B cell (primary cell): ENCODE data around the gene PSMF1. TPM values are rescaled to one million over a fixed set of nuclear protein-coding genes. Genes with fewer than 3 reads are reported as not detected.

Experiments used
- ATAC-seq: fragments of 200-7000 bp; cut with Tn5 transposase; one replicate; pipeline ENCODE4 v1.10.0; 2021; ENCODE audit warnings: low read depth, mild to moderate bottlenecking, moderate number of reproducible peaks, moderate library complexity
- CTCF ChIA-PET: fragments of 350-600 bp; sonication (Branson Sonifier 250); formaldehyde crosslinking; loops from one replicate; lab custom pipeline; 2021; ENCODE audit warnings: antibody characterized with exemption, inconsistent platforms; lab: Charles Lee
- POLR2A ChIA-PET: fragments of 350-600 bp; sonication (Branson Sonifier 250); formaldehyde crosslinking; loops from one replicate; lab custom pipeline; 2021; ENCODE audit warnings: antibody characterized with exemption; lab: Charles Lee
- DNase-seq: peaks from one replicate; pipeline ENCODE4 v3.0.0; 2013
- H2AFZ ChIP-seq: 2 replicates; pipeline ENCODE4 v1.6.1; 2012; ENCODE audit warnings: mild to moderate bottlenecking, low read depth, low read length; ENCODE audit not compliant: insufficient read depth, poor library complexity, severe bottlenecking
- H3K27ac ChIP-seq, 2 donors: 1 replicate in 1 of 2; 2 replicates in 1 of 2; pipeline ENCODE4 v1.5.1; 2012 to 2013; ENCODE audit warnings: low read length in 2 of 2, mild to moderate bottlenecking in 2 of 2, moderate library complexity in 1 of 2
- H3K27me3 ChIP-seq, 4 experiments: fragments of 200-600 bp in 1 of 4; sonication (generic) in 1 of 4; replicated peaks in 1 of 4; 1 replicate in 2 of 4; 2 replicates in 2 of 4; pipeline versions ENCODE4 v1.6.1 to v1.7.0; 2013 to 2016; ENCODE audit warnings: low read length in 3 of 4, mild to moderate bottlenecking in 2 of 4, mixed read lengths in 1 of 4, moderate library complexity in 1 of 4; ENCODE audit not compliant: insufficient read depth in 4 of 4, control insufficient read depth in 3 of 4; ENCODE audit errors: control extremely low read depth in 1 of 4
- H3K36me3 ChIP-seq, 2 experiments: replicated peaks in 1 of 2; 1 replicate in 1 of 2; 2 replicates in 1 of 2; pipeline versions ENCODE4 v1.6.1 to v1.7.1; 2013; ENCODE audit warnings: low read length in 1 of 2; ENCODE audit not compliant: insufficient read depth in 2 of 2, control insufficient read depth in 1 of 2; ENCODE audit errors: control extremely low read depth in 1 of 2, extremely low read depth in 1 of 2
- H3K4me1 ChIP-seq, 2 donors: fragments of 200-600 bp in 1 of 2; sonication (generic) in 1 of 2; 1 replicate in 1 of 2; 2 replicates in 1 of 2; pipeline versions ENCODE4 v1.5.1 to v1.6.1; 2013 to 2017; ENCODE audit warnings: low read length in 2 of 2; ENCODE audit not compliant: control insufficient read depth in 2 of 2, insufficient read depth in 2 of 2
- H3K4me2 ChIP-seq: replicated peaks from 2 replicates; pipeline ENCODE3; 2012; ENCODE audit warnings: mild to moderate bottlenecking, low read depth, low read length; ENCODE audit not compliant: poor library complexity, severe bottlenecking
- H3K4me3 ChIP-seq, 5 experiments: fragments of 200-600 bp in 1 of 5; sonication (generic) in 1 of 5; 1 replicate in 3 of 5; 2 replicates in 2 of 5; pipeline versions ENCODE4 v1.5.1 to v1.7.0; 2011 to 2016; ENCODE audit warnings: low read length in 4 of 5, mild to moderate bottlenecking in 4 of 5, low read depth in 2 of 5, control low read depth in 1 of 5, moderate library complexity in 1 of 5; ENCODE audit not compliant: insufficient read depth in 1 of 5; ENCODE audit errors: control extremely low read depth in 1 of 5, extremely low read depth in 1 of 5
- H3K79me2 ChIP-seq: fragments of 200-600 bp; sonication (generic); one replicate; pipeline ENCODE4 v1.6.0; 2016; ENCODE audit warnings: low read length; ENCODE audit not compliant: control insufficient read depth, insufficient read depth
- H3K9ac ChIP-seq: fragments of 200-600 bp; sonication (generic); 2 replicates; pipeline ENCODE4 v1.6.1; 2017; ENCODE audit warnings: mild to moderate bottlenecking, low read length, moderate library complexity
- H3K9me3 ChIP-seq, 3 donors: one replicate each; pipeline versions ENCODE4 v1.6.1 to v1.7.1; 2013; ENCODE audit warnings: low read length in 2 of 3; ENCODE audit not compliant: control insufficient read depth in 2 of 3, insufficient read depth in 1 of 3; ENCODE audit errors: control extremely low read depth in 1 of 3
- H4K20me1 ChIP-seq: 2 replicates; pipeline ENCODE4 v1.6.0; 2012; ENCODE audit warnings: mild to moderate bottlenecking, low read length; ENCODE audit not compliant: insufficient read depth, control insufficient read depth, poor library complexity, severe bottlenecking
- H3K27ac Mint-ChIP-seq: one replicate; pipeline ENCODE4 v1.8.0; 2021; ENCODE audit warnings: mixed read lengths
- H3K27me3 Mint-ChIP-seq: one replicate; pipeline ENCODE4 v1.8.0; 2021; ENCODE audit warnings: mixed read lengths
- H3K4me1 Mint-ChIP-seq: one replicate; pipeline ENCODE4 v1.8.0; 2021; ENCODE audit warnings: mixed read lengths
- H3K4me3 Mint-ChIP-seq: one replicate; pipeline ENCODE4 v1.8.0; 2021; ENCODE audit warnings: mixed read lengths
- H3K9me3 Mint-ChIP-seq: one replicate; pipeline ENCODE4 v1.8.0; 2022; ENCODE audit warnings: mixed read lengths; ENCODE audit not compliant: insufficient read depth
- CTCF ChIP-seq: fragments of 200-600 bp; IDR thresholded peaks from one replicate; pipeline ENCODE4 v1.8.0; 2022; ENCODE audit warnings: antibody characterized with exemption, mild to moderate bottlenecking
- EZH2 ChIP-seq: IDR thresholded peaks from 2 replicates; pipeline ENCODE4 v1.6.1; 2012; ENCODE audit warnings: borderline replicate concordance, low read depth, mild to moderate bottlenecking, moderate library complexity, low read length; ENCODE audit not compliant: insufficient read depth, poor library complexity, severe bottlenecking
- WGBS: methylation state at CpG from one replicate; pipeline ENCODE4 v1.1.5; 2013; ENCODE audit warnings: missing lambda C conversion rate; ENCODE audit not compliant: insufficient coverage; 5-methylcytosine and 5-hydroxymethylcytosine counted together
- intact Hi-C: fragments of 100-400 bp; cut with micrococcal nuclease; formaldehyde crosslinking; loops from one replicate; pipeline ENCODE4 v1.10.0; 2022
- polyA plus RNA-seq: library from polyadenylated mRNA; depleted of rRNA; stranded (reverse); fragments of >200 nt; gene quantifications from 2 replicates; pipeline ENCODE4 v1.2.3, GENCODE V29; 2012
- total RNA-seq, 2 donors: library from RNA; stranded (reverse); fragments of 120-200 nt in 1 of 2; gene quantifications; 1 replicate in 1 of 2; 2 replicates in 1 of 2; pipeline versions ENCODE4 v1.2.3 to v1.2.4, GENCODE V29; 2013 to 2022

The PSMF1 gene
- total and polyA plus RNA-seq, 2 donors (not counting 1 experiment from before 2014, with no cell fraction given), result 113 to 132 TPM

GRCh38 chr20:1134355-1134754 is 16.0 kb downstream of the PSMF1 start:
- peaks cover 87% of the 10 kb centered on the region for H3K79me2 ChIP-seq

GRCh38 chr20:1134836-1135235 is 16.4 kb downstream of the PSMF1 start:
- ATAC-seq (no peak), DNase-seq (no peak)
- CTCF ChIA-PET, result no interaction called here
- no peaks in the 10 kb centered on the region for H3K27me3 Mint-ChIP-seq
- peaks cover 21% of the 10 kb centered on the region for H3K4me1 Mint-ChIP-seq
- Histone ChIP-seq H3K4me3 (no peak overlapping the region), H4K20me1 (peaks cover 58% of the 10 kb centered on the region), H3K4me2 (no peak overlapping the region), H3K27ac (no peak overlapping the region), H3K4me1 (peaks cover 8% of the 10 kb centered on the region in 2 donors), H3K79me2 (peaks cover 85% of the 10 kb centered on the region), H3K36me3 (peaks cover 9 to 73% of the 10 kb centered on the region in 2 experiments), H3K27me3 (no peaks in the 10 kb centered on the region), H3K9me3 (no peaks in the 10 kb centered on the region), H2AFZ (no peak overlapping the region), H3K9ac (no peak overlapping the region)
- over 99% methylated on average over 12 of the region's 12 CpGs for WGBS
- H3K27ac Mint-ChIP-seq, result no peak overlapping the region
- POLR2A ChIA-PET, result no interaction called here
- H3K9me3 Mint-ChIP-seq, result no peaks in the 10 kb centered on the region
- intact Hi-C loops, result no loop called here
- TF ChIP-seq EZH2 (no peak), CTCF (no peak)
- no peak overlapping the region for H3K4me3 Mint-ChIP-seq

More at GRCh38 chr20:1134355-1134754, 16.0 kb downstream of the PSMF1 start:
- Mint-ChIP-seq H3K27ac (no peak overlapping the region), H3K9me3 (no peaks in the 10 kb centered on the region), H3K27me3 (no peaks in the 10 kb centered on the region), H3K4me1 (peaks cover 21% of the 10 kb centered on the region), H3K4me3 (no peak overlapping the region)
- no peak overlapping the region for H3K27ac ChIP-seq
- H3K27me3 ChIP-seq, result no peaks in the 10 kb centered on the region
- H3K4me2 ChIP-seq, result no peak overlapping the region
- no peak overlapping the region for H3K9ac ChIP-seq
- H3K4me3 ChIP-seq, result no peak overlapping the region
- peaks cover 8% of the 10 kb centered on the region in 2 donors for H3K4me1 ChIP-seq
- H3K9me3 ChIP-seq, result no peaks in the 10 kb centered on the region
- H3K36me3 ChIP-seq, result peaks cover 9 to 77% of the 10 kb centered on the region in 2 experiments
- no peak for ATAC-seq
- 100% methylated on average over 2 of the region's 2 CpGs for WGBS
- CTCF ChIA-PET, result no interaction called here
- POLR2A ChIA-PET, result no interaction called here
- intact Hi-C loops, result no loop called here
- TF ChIP-seq EZH2 (no peak), CTCF (no peak)
- no peak overlapping the region for H2AFZ ChIP-seq
- H4K20me1 ChIP-seq, result peaks cover 56% of the 10 kb centered on the region
- DNase-seq, result no peak
